K562 (cell line): ENCODE results near the gene MAML3. TPM values are rescaled to one million over a fixed set of nuclear protein-coding genes. Genes with fewer than 3 reads are reported as not detected.

Experiments
- ATAC-seq: fragments of 200-7000 bp; cut with Tn5 transposase; 3 replicates; pipeline ENCODE4 v1.9.1; 2020; ENCODE audit warnings: moderate library complexity
- BruUV-seq: library from RNA; stranded (reverse); fragments of 400-500 nt; replicated peaks from 2 replicates; lab custom pipeline; 2021; lab: Mats Ljungman, UMichigan
- CTCF ChIA-PET: fragments of 300-600 bp; formaldehyde crosslinking; extraction: SDS; loops from one replicate; lab custom pipeline; 2021; ENCODE audit warnings: low intra/inter-chr PET ratio; lab: Yijun Ruan, JAX
- POLR2A ChIA-PET: fragments of 300-600, 350-650 bp; sonication (Branson Sonifier 250); formaldehyde crosslinking; extraction: SDS; loops from one replicate; lab custom pipeline; 2021; ENCODE audit warnings: antibody characterized with exemption, inconsistent platforms; lab: Yijun Ruan, JAX
- DNase-seq, 4 experiments: peaks; one replicate each; pipeline versions ENCODE4 v3.0.0 to v3.0.0-alpha.2; 2011 to 2018; ENCODE audit warnings: low spot score in 3 of 4, mixed read lengths in 3 of 4; ENCODE audit errors: extremely low read depth in 1 of 4
- FAIRE-seq: peaks from 2 replicates; lab custom pipeline; 2011; peaks lifted over from hg19 to GRCh38; lab: Jason Lieb, UNC
- H2AFZ ChIP-seq: 2 replicates; pipeline ENCODE4 v1.6.0; 2011; ENCODE audit warnings: low read depth, low read length, control low read depth, inconsistent platforms
- H3K27ac ChIP-seq: fragments of 200-600 bp; 3 replicates; pipeline ENCODE4 v1.8.0; 2011; ENCODE audit warnings: low read depth, mild to moderate bottlenecking, control low read depth, inconsistent platforms, low read length, moderate library complexity, mixed read lengths; ENCODE audit errors: extremely low read depth
- H3K27me3 ChIP-seq, 2 experiments: fragments of 300-600 bp in 1 of 2; 2 replicates in 1 of 2; 3 replicates in 1 of 2; pipeline versions ENCODE4 v1.6.0 to v1.8.0; 2011; ENCODE audit warnings: inconsistent platforms in 2 of 2, low read length in 2 of 2, mild to moderate bottlenecking in 1 of 2, mixed read lengths in 1 of 2, moderate library complexity in 1 of 2; ENCODE audit not compliant: control insufficient read depth in 2 of 2, insufficient read depth in 2 of 2
- H3K36me3 ChIP-seq: fragments of 300-600 bp; 3 replicates; pipeline ENCODE4 v1.8.0; 2011; ENCODE audit warnings: mild to moderate bottlenecking, low read length, inconsistent platforms; ENCODE audit not compliant: control insufficient read depth, insufficient read depth
- H3K4me1 ChIP-seq, 2 experiments: fragments of 200-600 bp in 1 of 2; replicated peaks in 1 of 2; 2 replicates in 1 of 2; 3 replicates in 1 of 2; pipeline versions ENCODE4 v1.5.1 to v1.8.0; 2011; ENCODE audit warnings: inconsistent platforms in 2 of 2, low read length in 2 of 2, mild to moderate bottlenecking in 1 of 2, mixed read lengths in 1 of 2, moderate library complexity in 1 of 2; ENCODE audit not compliant: control insufficient read depth in 2 of 2, insufficient read depth in 2 of 2
- H3K4me2 ChIP-seq: 2 replicates; pipeline ENCODE4 v1.6.1; 2011; ENCODE audit warnings: low read length, control low read depth, inconsistent platforms, mixed read lengths; ENCODE audit not compliant: insufficient read depth
- H3K4me3 ChIP-seq: fragments of 200-600 bp; sonication (generic), shearing (Covaris generic); 2 replicates; pipeline ENCODE4 v1.5.1; 2016; ENCODE audit warnings: control low read depth, inconsistent platforms
- H3K79me2 ChIP-seq: fragments of 200-600 bp; 3 replicates; pipeline ENCODE4 v1.8.0; 2011; ENCODE audit warnings: low read length, inconsistent platforms; ENCODE audit not compliant: control insufficient read depth, insufficient read depth
- H3K9ac ChIP-seq, 2 experiments: 2 replicates each; pipeline versions ENCODE4 v1.6.0 to v1.6.1; 2011; ENCODE audit warnings: low read depth in 2 of 2, low read length in 2 of 2, control low read depth in 1 of 2, inconsistent platforms in 1 of 2, mild to moderate bottlenecking in 1 of 2, mixed read lengths in 1 of 2; ENCODE audit not compliant: insufficient read depth in 1 of 2
- H3K9me1 ChIP-seq: one replicate; pipeline ENCODE4 v1.6.0; 2011; ENCODE audit warnings: inconsistent platforms, mild to moderate bottlenecking, low read length, moderate library complexity; ENCODE audit not compliant: control insufficient read depth, insufficient read depth
- H3K9me3 ChIP-seq: replicated peaks from 2 replicates; pipeline ENCODE4 v1.5.1; 2011; ENCODE audit warnings: low read depth, low read length, inconsistent platforms; ENCODE audit not compliant: control insufficient read depth, insufficient read depth
- H4K20me1 ChIP-seq: replicated peaks from 2 replicates; pipeline ENCODE4 v1.6.1; 2011; ENCODE audit warnings: low read length, inconsistent platforms, mixed read lengths; ENCODE audit not compliant: control insufficient read depth, insufficient read depth
- CCNT2 ChIP-seq: IDR thresholded peaks from 2 replicates; pipeline ENCODE4 v1.6.1; 2011; ENCODE audit warnings: borderline replicate concordance, low read depth, mild to moderate bottlenecking, moderate library complexity, mixed read lengths, low read length; ENCODE audit not compliant: insufficient read length; ENCODE audit errors: extremely low read depth
- FOSL1 ChIP-seq: fragments of 200-800 bp; sonication (Bioruptor generic); conservative IDR thresholded peaks from 2 replicates; pipeline ENCODE4 v1.6.1; 2016; ENCODE audit warnings: missing genetic modification characterization, missing compliant biosample characterization
- GABPA ChIP-seq: fragments of 200-800 bp; sonication (Bioruptor generic); conservative IDR thresholded peaks from 2 replicates; pipeline ENCODE4 v1.6.1; 2016; ENCODE audit warnings: low read depth, missing genetic modification characterization, missing compliant biosample characterization
- KDM5B ChIP-seq: fragments of 200-600 bp; sonication (generic); IDR thresholded peaks from 2 replicates; pipeline ENCODE4 v1.6.1; 2012; ENCODE audit warnings: low read depth, mild to moderate bottlenecking, moderate library complexity, low read length, control low read depth, inconsistent platforms; ENCODE audit not compliant: insufficient replicate concordance
- PATZ1 ChIP-seq: fragments of 250-450 bp; sonication (Bioruptor Pico); IDR thresholded peaks from 2 replicates; pipeline ENCODE4 v1.5.0; 2020; ENCODE audit warnings: mild to moderate bottlenecking, borderline replicate concordance
- RHOXF2B ChIP-seq: fragments of 250-450 bp; sonication (Bioruptor Pico); conservative IDR thresholded peaks from 2 replicates; pipeline ENCODE4 v1.5.1; 2021
- SP2 ChIP-seq: IDR thresholded peaks from 2 replicates; pipeline ENCODE4 v1.6.1; 2011; ENCODE audit warnings: mild to moderate bottlenecking, low read depth, low read length, moderate library complexity; ENCODE audit not compliant: poor library complexity, severe bottlenecking; ENCODE audit errors: extremely low read depth
- ZNF518B ChIP-seq: fragments of 250-450 bp; sonication (Bioruptor Pico); IDR thresholded peaks from 2 replicates; pipeline ENCODE4 v1.5.0; 2021; ENCODE audit warnings: mild to moderate bottlenecking, moderate library complexity
- WGBS: fragments of 100-300 bp; shearing (Covaris generic); methylation state at CpG from one replicate; pipeline ENCODE4 v1.1.6; 2016; ENCODE audit warnings: low coverage, mixed read lengths; ENCODE audit not compliant: insufficient coverage; ENCODE audit errors: missing lambda C conversion rate; 5-methylcytosine and 5-hydroxymethylcytosine counted together
- in situ Hi-C: fragments of 300-500 bp; cut with MboI; formaldehyde crosslinking; loops from 4 replicates; pipeline ENCODE4 v1.15.0; 2018; ENCODE audit warnings: inconsistent platforms, mixed read lengths
- intact Hi-C: fragments of 100-400 bp; cut with micrococcal nuclease; formaldehyde crosslinking; loops from 2 replicates; pipeline ENCODE4 v1.14.2; 2022
- polyA plus RNA-seq, 8 experiments: library from polyadenylated mRNA; depleted of rRNA in 4 of 8; stranded (reverse) in 5 of 8; unstranded in 3 of 8; fragments of >200 nt; fragmentation: Nextera tagmentation in 2 of 8; fragmentation: Illumina TruSeq in 1 of 8; extraction: Ambion mirVana in 2 of 8; extraction: Trizol in 1 of 8; gene quantifications; 2 replicates each; pipeline versions ENCODE4 v1.2.1 to v1.2.3, GENCODE V29; 2011 to 2014; ENCODE audit warnings: inconsistent platforms in 1 of 8, missing spikeins in 1 of 8
- total RNA-seq, 7 experiments: library from RNA; depleted of rRNA in 6 of 7; stranded (reverse); fragments of >200 nt in 6 of 7; fragmentation: Illumina TruSeq in 2 of 7; extraction: Trizol in 2 of 7; gene quantifications; 2 replicates each; pipeline versions ENCODE4 v1.2.1 to v1.2.3, GENCODE V29; 2011 to 2021; ENCODE audit warnings: low replicate concordance in 1 of 7

The MAML3 gene
- total and polyA plus RNA-seq, 9 of the 15 experiments (the other 6 are each of a cell fraction or from before 2014, with no cell fraction given) = 0.01 to 0.55 (median 0.25) TPM

GRCh38 chr4:140004549-140004895, 149.5 kb downstream of the MAML3 start:
- Histone ChIP-seq H3K9ac (no peak overlapping the region), H3K79me2 (no peaks in the 10 kb centered on the region), H3K27me3 (peaks cover 14 to 17% of the 10 kb centered on the region in 2 experiments; a peak in 3 of 5 replicates), H3K4me3 (no peak overlapping the region), H2AFZ (no peak overlapping the region), H3K9me3 (no peaks in the 10 kb centered on the region), H3K27ac (no peak overlapping the region), H3K4me1 (no peaks in the 10 kb centered on the region), H3K36me3 (no peaks in the 10 kb centered on the region), H3K4me2 (no peak overlapping the region), H3K9me1 (no peaks in the 10 kb centered on the region), H4K20me1 (no peaks in the 10 kb centered on the region)
- no peak for TF ChIP-seq FOSL1 (tag)
- TF ChIP-seq ZNF518B (CRISPR knock-in tag) = no peak
- TF ChIP-seq RHOXF2B (CRISPR knock-in tag) = no peak
- TF ChIP-seq GABPA = no peak
- TF ChIP-seq CCNT2 = no peak
- no peak for TF ChIP-seq KDM5B
- TF ChIP-seq SP2 = no peak
- no peak for TF ChIP-seq PATZ1 (CRISPR knock-in tag)
- CTCF ChIA-PET = no interaction called here
- 0% methylated on average over 6 of the region's 14 CpGs for WGBS
- BruUV-seq = no TSS peak
- in situ Hi-C loops = no loop called here
- ATAC-seq (no peak), DNase-seq (no peak), FAIRE-seq (no peak)
- intact Hi-C loops = no loop called here
- POLR2A ChIA-PET = no interaction called here
